Kidney (tissue), 14 donors: Measurements from ENCODE around the gene OVOL2. TPM values are rescaled to one million over a fixed set of nuclear protein-coding genes. Genes with fewer than 3 reads are reported as not detected.

Experiments
- DNase-seq, 5 donors: peaks; one replicate each; pipeline ENCODE4 v3.0.0-alpha.2; 2013 to 2020
- FAIRE-seq: peaks from 2 replicates; lab custom pipeline; 2012; peaks lifted over from hg19 to GRCh38; lab: Jason Lieb, UNC
- H3K27ac ChIP-seq, 2 donors: one replicate each; pipeline ENCODE4 v1.7.0; 2013; ENCODE audit warnings: low read depth in 2 of 2, low read length in 2 of 2, inconsistent platforms in 1 of 2
- H3K27me3 ChIP-seq: one replicate; pipeline ENCODE4 v1.7.1; 2013; ENCODE audit warnings: low read length, inconsistent platforms; ENCODE audit not compliant: control insufficient read depth, insufficient read depth
- H3K36me3 ChIP-seq, 3 donors: one replicate each; pipeline versions ENCODE4 v1.7.0 to v1.7.1; 2013; ENCODE audit warnings: low read length in 3 of 3, control low read depth in 1 of 3, inconsistent platforms in 1 of 3; ENCODE audit not compliant: insufficient read depth in 3 of 3, control insufficient read depth in 2 of 3
- H3K4me1 ChIP-seq, 3 donors: one replicate each; pipeline versions ENCODE4 v1.7.0 to v1.7.1; 2013; ENCODE audit warnings: low read length in 3 of 3, inconsistent platforms in 1 of 3, low read depth in 1 of 3; ENCODE audit not compliant: control insufficient read depth in 2 of 3, insufficient read depth in 2 of 3
- H3K4me3 ChIP-seq, 3 donors: one replicate each; pipeline versions ENCODE4 v1.7.0 to v1.8.1; 2013; ENCODE audit warnings: low read length in 3 of 3, control low read depth in 1 of 3, inconsistent platforms in 1 of 3
- H3K9ac ChIP-seq, 3 donors: one replicate each; pipeline versions ENCODE4 v1.7.0 to v1.7.1; 2013; ENCODE audit warnings: low read length in 3 of 3, control low read depth in 1 of 3, inconsistent platforms in 1 of 3
- H3K9me3 ChIP-seq, 3 donors: one replicate each; pipeline versions ENCODE4 v1.7.0 to v1.7.1; 2013; ENCODE audit warnings: low read length in 3 of 3, control low read depth in 1 of 3, inconsistent platforms in 1 of 3; ENCODE audit not compliant: control insufficient read depth in 2 of 3, insufficient read depth in 1 of 3
- CTCF ChIP-seq: IDR thresholded peaks from 3 replicates; pipeline ENCODE4 v1.5.1; 2012; ENCODE audit warnings: mild to moderate bottlenecking, moderate library complexity, borderline replicate concordance; ENCODE audit not compliant: insufficient read depth; ENCODE audit errors: extremely low read depth
- intact Hi-C: fragments of 100-400 bp; cut with DNase I; formaldehyde crosslinking; loops from one replicate; pipeline ENCODE4 v1.11.1; 2022
- polyA plus RNA-seq: library from polyadenylated mRNA; stranded (reverse); fragments of 350-450 nt; fragmentation: Illumina TruSeq; extraction: RNeasy Lipid Tissue Mini Kit (QIAGEN cat#74804); gene quantifications from one replicate; pipeline ENCODE4 v1.2.3, GENCODE V29; 2014; ENCODE audit warnings: low read depth, low replicate concordance; ENCODE audit not compliant: insufficient read depth
- total RNA-seq: library from RNA; stranded (reverse); fragmentation: NEBNext Ultra II Directional; extraction: Animal tissue kit (Norgen Biotek cat#: 25700); gene quantifications from one replicate; pipeline ENCODE4 v1.2.1, GENCODE V29; 2021
- donor health status: control.
- donor health status: control.
- donor health status: control.
- donor health status: control.
- donor health status: control.
- donor health status: DM: yes; HTN: yes; CAD: no.
- donor health status: Normal renal cell carcinoma (clear cell type).

The OVOL2 gene
- total and polyA plus RNA-seq, 2 donors from 2014 or later, result 4.1 to 4.8 TPM

- H3K4me1 ChIP-seq, result peaks cover 0 to 4% (median 0%) of the 10 kb centered on the region in 3 donors
- FAIRE-seq, result no peak
- H3K9me3 ChIP-seq, result no peaks in the 10 kb centered on the region
- H3K27me3 ChIP-seq, result peaks cover 15% of the 10 kb centered on the region
- peak overlapping the region in 2 of 3 donors; percentile 16 to 55 for H3K4me3 ChIP-seq
- peak in 4 of 5 donors; percentile 67 to 74 (median 73) for DNase-seq
- H3K9ac ChIP-seq, result no peak overlapping the region
- H3K27ac ChIP-seq, result no peak overlapping the region
- peak; percentile 1 for TF ChIP-seq CTCF
- intact Hi-C loops, result no loop called here
- H3K36me3 ChIP-seq, result no peaks in the 10 kb centered on the region
Observed at GRCh38 chr20:18058661-18059467, 1.1 kb upstream of the OVOL2 start.

GRCh38 chr20:18057994-18058349 lies 256 bp upstream of the OVOL2 start:
- DNase-seq (no peak), FAIRE-seq (no peak)
- Histone ChIP-seq H3K4me3 (peak overlapping the region in 1 of 3 donors; percentile 55), H3K9ac (no peak overlapping the region), H3K27me3 (peaks cover 18% of the 10 kb centered on the region), H3K27ac (no peak overlapping the region), H3K36me3 (no peaks in the 10 kb centered on the region), H3K9me3 (no peaks in the 10 kb centered on the region), H3K4me1 (peaks cover 0 to 4% (median 0%) of the 10 kb centered on the region in 3 donors)
- intact Hi-C loops, result no loop called here
- TF ChIP-seq CTCF, result no peak

GRCh38 chr20:18056174-18057100 lies 1.3 kb downstream of the OVOL2 start:
- Histone ChIP-seq H3K36me3 (no peaks in the 10 kb centered on the region), H3K4me1 (peaks cover 0 to 4% (median 0%) of the 10 kb centered on the region in 3 donors)

More at GRCh38 chr20:18056174-18057100, 1.3 kb downstream of the OVOL2 start:
- Histone ChIP-seq H3K27me3 (peaks cover 18% of the 10 kb centered on the region), H3K27ac (no peak overlapping the region), H3K9me3 (no peaks in the 10 kb centered on the region), H3K9ac (peak overlapping the region in 1 of 3 donors; percentile 61), H3K4me3 (peak overlapping the region in 2 of 3 donors; percentile 38 to 55)
- intact Hi-C loops, result no loop called here
- DNase-seq (peak; percentile 35 to 81 (median 47)), FAIRE-seq (no peak)
- no peak for TF ChIP-seq CTCF
